Gastrocnemius medialis (tissue), 4 donors: ENCODE data around the gene C2orf92. TPM values are rescaled to one million over a fixed set of nuclear protein-coding genes. Genes with fewer than 3 reads are reported as not detected.

Source experiments
- ATAC-seq, 2 donors: fragments of 150-250 bp; one replicate each; pipeline ENCODE4 v1.9.1; 2016
- DNase-seq, 2 donors: peaks; one replicate each; pipeline ENCODE4 v3.0.0-alpha.2; 2019
- H3K27ac ChIP-seq, 4 donors: fragments of 200-600 bp; sonication (generic); 1 replicate in 1 of 4; 2 replicates in 3 of 4; pipeline ENCODE4 v1.5.1; 2016 to 2018; ENCODE audit warnings: mild to moderate bottlenecking in 2 of 4, moderate library complexity in 1 of 4
- H3K27me3 ChIP-seq, 3 donors: fragments of 200-600 bp; sonication (generic) in 2 of 3; 1 replicate in 1 of 3; 2 replicates in 2 of 3; pipeline versions ENCODE4 v1.5.1 to v1.6.0; 2016 to 2019; ENCODE audit warnings: mild to moderate bottlenecking in 1 of 3, moderate library complexity in 1 of 3
- H3K36me3 ChIP-seq, 2 donors: fragments of 200-600 bp; sonication (generic) in 1 of 2; one replicate each; pipeline ENCODE4 v1.5.1; 2017 to 2018
- H3K4me1 ChIP-seq, 2 donors: fragments of 200-600 bp; sonication (generic) in 1 of 2; one replicate each; pipeline ENCODE4 v1.5.1; 2016 to 2017; ENCODE audit warnings: mild to moderate bottlenecking in 2 of 2
- H3K4me3 ChIP-seq, 4 donors: fragments of 200-600 bp; sonication (generic) in 3 of 4; 1 replicate in 1 of 4; 2 replicates in 3 of 4; pipeline ENCODE4 v1.5.1; 2016 to 2019; ENCODE audit warnings: mild to moderate bottlenecking in 2 of 4
- H3K9me3 ChIP-seq, 3 donors: fragments of 200-600 bp; sonication (generic) in 2 of 3; 1 replicate in 1 of 3; 2 replicates in 2 of 3; pipeline ENCODE4 v1.5.1; 2016 to 2019
- CTCF ChIP-seq, 5 experiments: fragments of 450-650 bp in 3 of 5; fragments of 200-600 bp in 2 of 5; sonication (generic) in 2 of 5; IDR thresholded peaks in 4 of 5; conservative IDR thresholded peaks in 1 of 5; 1 replicate in 4 of 5; 2 replicates in 1 of 5; pipeline ENCODE4 v1.5.1; 2016 to 2019; ENCODE audit warnings: antibody characterized with exemption in 5 of 5, mild to moderate bottlenecking in 3 of 5, moderate library complexity in 3 of 5
- POLR2A ChIP-seq, 2 donors: fragments of 450-650 bp; IDR thresholded peaks; one replicate each; pipeline ENCODE4 v1.6.1; 2017; ENCODE audit warnings: antibody characterized with exemption in 2 of 2, mild to moderate bottlenecking in 2 of 2, moderate library complexity in 2 of 2
- in situ Hi-C, 4 donors: fragments of 200-750 bp; cut with MboI; loops; one replicate each; pipeline versions ENCODE4 v1.15.0 to v1.8.0; 2017; ENCODE audit warnings: low sequenced_read_pairs in 4 of 4
- intact Hi-C: fragments of 100-400 bp; cut with DNase I; formaldehyde crosslinking; loops from one replicate; pipeline ENCODE4 v1.15.1; 2023; ENCODE audit warnings: low total_unique reads
- total RNA-seq, 4 donors: library from RNA; depleted of rRNA; stranded (reverse); fragments of >200 nt; gene quantifications; one replicate each; pipeline versions ENCODE4 v1.1.0 to v1.2.3, GENCODE V29; 2016

C2orf92 gene
- total RNA-seq, 4 donors from 2014 or later: 0.85 to 4.2 TPM; not detected in 2

- intact Hi-C loops: no loop called here
- in situ Hi-C loops: no loop called here
- H3K36me3 ChIP-seq: no peaks in the 10 kb centered on the region
Observed at GRCh38 chr2:97724073-97724410, 54.5 kb downstream of the C2orf92 start.

GRCh38 chr2:97724501-97724900, 55.0 kb downstream of the C2orf92 start:
- DNase-seq (no peak), ATAC-seq (no peak)
- TF ChIP-seq CTCF (IDR thresholded peaks at IDR 0.05 in 4 of 5, conservative IDR thresholded peaks at IDR 0.05 in 1 of 5): no peak
- Histone ChIP-seq H3K4me1 (peaks cover 0 to 7% of the 10 kb centered on the region in 2 donors), H3K9me3 (no peaks in the 10 kb centered on the region), H3K27me3 (no peaks in the 10 kb centered on the region), H3K27ac (no peak overlapping the region), H3K4me3 (no peak overlapping the region), H3K36me3 (no peaks in the 10 kb centered on the region)
- intact Hi-C loops: no loop called here
- in situ Hi-C loops: no loop called here

More at GRCh38 chr2:97724073-97724410, 54.5 kb downstream of the C2orf92 start:
- ATAC-seq: no peak
- Histone ChIP-seq H3K27ac (no peak overlapping the region), H3K27me3 (no peaks in the 10 kb centered on the region), H3K4me3 (no peak overlapping the region), H3K4me1 (peaks cover 0 to 7% of the 10 kb centered on the region in 2 donors), H3K9me3 (no peaks in the 10 kb centered on the region)
- DNase-seq: no peak
- TF ChIP-seq POLR2A (IDR thresholded peaks at IDR 0.05) (no peak), CTCF (IDR thresholded peaks at IDR 0.05 in 4 of 5, conservative IDR thresholded peaks at IDR 0.05 in 1 of 5) (no peak)

- H3K27me3 ChIP-seq: no peaks in the 10 kb centered on the region
- DNase-seq (no peak), ATAC-seq (no peak)
- no peak for TF ChIP-seq CTCF (IDR thresholded peaks at IDR 0.05 in 4 of 5, conservative IDR thresholded peaks at IDR 0.05 in 1 of 5)
- TF ChIP-seq POLR2A (IDR thresholded peaks at IDR 0.05): no peak
- H3K27ac ChIP-seq: no peak overlapping the region
- H3K9me3 ChIP-seq: peaks cover 0 to 2% (median 0%) of the 10 kb centered on the region in 3 donors
- H3K4me1 ChIP-seq: peaks cover 0 to 7% of the 10 kb centered on the region in 2 donors
- H3K36me3 ChIP-seq: no peaks in the 10 kb centered on the region
- in situ Hi-C loops (no loop called here), intact Hi-C loops (no loop called here)
- no peak overlapping the region for H3K4me3 ChIP-seq
Observed at GRCh38 chr2:97724946-97725688, 55.6 kb downstream of the C2orf92 start.

- Histone ChIP-seq H3K4me3 (no peak overlapping the region), H3K27me3 (no peaks in the 10 kb centered on the region), H3K9me3 (peaks cover 0 to 5% (median 0%) of the 10 kb centered on the region in 3 donors), H3K4me1 (peaks cover 0 to 7% of the 10 kb centered on the region in 2 donors), H3K36me3 (no peaks in the 10 kb centered on the region), H3K27ac (peak overlapping the region in 1 of 4 donors; percentile 8)
- TF ChIP-seq CTCF (IDR thresholded peaks at IDR 0.05 in 4 of 5, conservative IDR thresholded peaks at IDR 0.05 in 1 of 5) (no peak), POLR2A (IDR thresholded peaks at IDR 0.05) (no peak)
- ATAC-seq: no peak
- DNase-seq: no peak
- intact Hi-C loops (no loop called here), in situ Hi-C loops (no loop called here)
Observed at GRCh38 chr2:97726261-97727064, 57.0 kb downstream of the C2orf92 start.
